HG02678 (cell line): ENCODE measurements around the gene PITX2.

Experiments
- ATAC-seq: cut with Tn5 transposase; IDR thresholded peaks from one replicate; pipeline ENCODE4 v1.9.1; 2021; ENCODE audit warnings: mild to moderate bottlenecking, moderate library complexity; ENCODE audit not compliant: unreplicated experiment

PITX2 gene

DNA sequence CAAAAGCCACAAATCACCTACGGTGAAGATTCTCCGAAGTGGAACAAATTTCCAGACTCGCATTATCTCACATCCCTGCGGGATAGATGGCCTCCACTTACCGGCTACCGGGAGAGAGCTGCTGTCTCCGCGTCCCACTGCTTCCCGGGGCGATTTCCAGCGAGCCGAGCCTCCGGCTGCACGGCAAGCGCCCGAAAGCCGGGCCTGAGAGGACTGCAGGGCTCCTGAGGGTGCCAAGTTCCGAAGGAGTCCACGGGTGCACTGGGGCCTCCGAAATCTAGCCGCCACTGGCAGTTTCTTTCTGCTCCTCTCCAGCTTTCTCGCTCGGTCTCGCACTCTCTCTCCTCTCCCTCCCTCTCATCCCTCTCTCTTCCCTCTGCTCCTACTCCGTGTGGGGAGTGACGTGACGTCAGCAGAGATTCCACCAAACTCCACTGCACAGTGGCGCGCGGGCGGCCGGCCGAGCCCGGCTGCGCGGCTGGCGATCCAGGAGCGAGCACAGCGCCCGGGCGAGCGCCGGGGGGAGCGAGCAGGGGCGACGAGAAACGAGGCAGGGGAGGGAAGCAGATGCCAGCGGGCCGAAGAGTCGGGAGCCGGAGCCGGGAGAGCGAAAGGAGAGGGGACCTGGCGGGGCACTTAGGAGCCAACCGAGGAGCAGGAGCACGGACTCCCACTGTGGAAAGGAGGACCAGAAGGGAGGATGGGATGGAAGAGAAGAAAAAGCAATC is 14.0 kb upstream of the PITX2 start:
- no peak for ATAC-seq

DNA sequence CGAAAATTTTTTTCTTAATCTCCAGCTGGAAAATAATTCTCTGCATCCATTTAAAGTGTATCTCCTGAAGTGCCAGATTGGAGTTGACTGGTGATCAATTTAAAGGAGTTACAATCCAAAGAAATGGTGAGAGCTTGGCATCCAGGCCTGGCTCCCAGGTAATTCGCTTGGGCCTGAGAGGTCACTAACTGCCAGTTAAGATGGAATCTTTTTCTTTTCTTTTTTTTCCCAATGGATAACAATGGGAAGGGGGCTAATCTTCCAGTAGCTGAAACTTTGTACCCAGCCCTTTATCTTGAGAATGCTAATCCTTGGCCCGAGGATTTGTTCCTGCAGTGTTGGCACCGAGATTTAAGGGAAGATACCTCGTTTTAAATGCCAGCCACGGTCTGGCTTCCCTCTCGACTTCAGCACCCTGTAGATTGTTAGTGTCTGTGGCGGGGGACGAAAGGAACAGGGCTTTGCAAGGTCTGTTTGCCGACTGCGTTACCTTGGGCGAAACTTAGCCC is 13.3 kb upstream of the PITX2 start:
- no peak for ATAC-seq

DNA sequence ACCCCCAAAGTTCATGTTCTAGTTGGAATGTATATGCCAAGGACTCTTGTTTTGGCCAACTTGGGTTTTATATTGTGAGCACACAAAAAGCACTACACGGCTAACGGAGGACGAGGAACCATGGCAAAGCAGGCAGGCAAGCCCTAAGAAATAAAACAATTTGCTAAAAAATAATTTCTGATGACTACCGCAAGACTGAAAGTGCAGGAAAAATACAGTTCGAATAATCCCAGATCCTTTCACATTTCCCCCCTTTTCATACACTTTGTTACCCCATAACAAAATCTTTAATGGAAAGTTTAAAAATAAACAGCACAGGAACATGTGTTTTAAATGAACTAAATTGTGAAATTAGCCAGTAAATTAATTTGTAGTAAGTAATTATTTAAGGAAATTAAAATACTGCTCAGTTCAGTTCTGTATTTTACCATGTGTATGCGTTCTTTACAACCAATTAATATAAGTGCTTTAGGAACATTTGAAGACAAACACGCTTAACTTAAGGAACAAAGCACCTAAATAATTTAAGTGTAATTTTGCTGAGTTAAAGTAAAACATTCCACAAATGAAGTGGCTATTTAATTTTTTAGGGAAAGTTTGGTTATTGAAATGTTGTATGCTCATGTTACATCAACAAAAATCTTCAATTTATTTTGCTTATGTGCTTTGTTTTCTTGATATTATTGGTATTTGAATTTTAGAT is 12.4 kb upstream of the PITX2 start:
- no peak for ATAC-seq

DNA sequence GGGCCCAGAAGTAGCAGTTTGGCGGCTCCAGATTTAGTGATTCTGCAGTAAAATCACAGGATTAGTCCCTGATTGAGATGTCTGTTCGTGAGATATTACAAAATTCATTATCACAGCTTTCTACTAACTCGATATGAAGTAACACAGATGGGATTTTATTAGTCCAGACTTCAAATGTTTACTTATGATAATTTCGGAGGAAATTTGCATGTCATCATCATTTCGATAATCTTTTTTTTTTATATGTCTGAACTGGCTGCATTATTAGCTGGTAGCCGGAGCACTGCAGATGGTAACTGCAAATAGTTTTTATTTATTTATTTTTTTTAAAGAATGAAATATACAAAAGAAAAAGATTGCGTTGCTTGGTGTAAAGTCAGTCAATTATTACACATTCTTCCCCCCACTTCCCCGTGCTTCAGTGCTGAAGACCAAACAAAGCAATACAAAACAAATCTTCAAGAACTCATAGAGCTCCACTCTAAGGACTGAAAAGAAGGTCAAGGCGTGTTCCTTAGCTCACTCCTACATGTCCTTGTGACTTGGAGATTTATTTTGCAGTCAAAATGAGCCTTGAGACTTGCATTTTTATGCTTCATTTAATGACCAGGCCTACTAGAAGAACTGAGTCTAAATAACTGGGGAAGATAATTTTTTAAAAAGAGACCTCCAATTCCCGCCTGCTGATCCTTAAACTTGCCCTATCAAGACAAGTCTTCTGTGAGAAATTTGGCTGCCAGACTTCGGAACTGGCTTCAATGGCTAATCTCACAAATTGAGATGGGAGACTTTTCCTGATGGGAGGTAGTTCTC is 11.7 kb upstream of the PITX2 start:
- ATAC-seq, result no peak

DNA sequence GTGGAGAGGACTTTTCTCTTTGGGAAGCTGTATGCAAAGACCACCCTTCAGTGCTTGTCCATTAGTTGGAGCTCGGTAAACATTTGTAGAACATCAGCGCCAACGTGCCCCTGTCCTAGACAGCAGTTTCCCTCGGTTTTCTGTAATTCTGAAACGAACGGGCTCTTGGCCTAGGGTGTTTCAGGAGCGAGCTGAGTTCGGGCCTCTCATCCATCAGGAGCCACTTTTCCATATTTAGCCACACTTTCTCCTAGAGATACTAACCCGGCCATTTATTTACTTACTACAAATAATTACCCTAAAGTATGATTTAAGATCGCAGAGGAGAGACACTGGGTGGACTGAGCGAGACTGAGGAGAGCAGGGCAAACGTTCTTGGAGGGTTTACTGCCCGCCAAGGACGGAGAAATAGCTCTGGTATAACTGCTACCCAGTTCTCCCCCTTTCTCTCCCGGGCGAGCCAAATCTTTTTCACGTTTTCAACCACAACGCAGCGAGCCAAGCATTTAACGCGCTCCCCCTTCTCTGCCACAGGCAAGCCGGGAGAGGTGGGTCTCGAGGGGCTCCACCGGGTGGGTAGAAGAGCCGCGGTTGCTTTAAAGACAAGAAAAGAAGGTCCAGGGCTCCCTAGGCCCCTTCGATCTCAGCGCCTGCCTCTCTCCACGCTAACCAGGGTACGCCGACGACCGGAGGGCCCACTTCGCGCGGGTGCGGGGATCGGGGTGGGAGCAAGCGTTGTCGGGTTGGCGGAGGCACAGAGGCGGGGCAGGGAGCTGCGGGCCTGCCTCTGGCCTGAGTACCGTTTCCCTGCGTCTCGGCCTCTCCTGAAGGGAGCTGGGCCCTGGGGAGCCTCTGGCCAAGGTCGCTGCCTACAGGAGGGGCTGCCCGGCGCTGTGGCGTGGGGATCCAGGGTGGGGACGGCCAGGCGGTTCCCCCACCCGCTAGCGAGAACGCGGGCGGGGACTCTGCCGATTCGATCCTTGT is 10.8 kb upstream of the PITX2 start:
- no peak for ATAC-seq

DNA sequence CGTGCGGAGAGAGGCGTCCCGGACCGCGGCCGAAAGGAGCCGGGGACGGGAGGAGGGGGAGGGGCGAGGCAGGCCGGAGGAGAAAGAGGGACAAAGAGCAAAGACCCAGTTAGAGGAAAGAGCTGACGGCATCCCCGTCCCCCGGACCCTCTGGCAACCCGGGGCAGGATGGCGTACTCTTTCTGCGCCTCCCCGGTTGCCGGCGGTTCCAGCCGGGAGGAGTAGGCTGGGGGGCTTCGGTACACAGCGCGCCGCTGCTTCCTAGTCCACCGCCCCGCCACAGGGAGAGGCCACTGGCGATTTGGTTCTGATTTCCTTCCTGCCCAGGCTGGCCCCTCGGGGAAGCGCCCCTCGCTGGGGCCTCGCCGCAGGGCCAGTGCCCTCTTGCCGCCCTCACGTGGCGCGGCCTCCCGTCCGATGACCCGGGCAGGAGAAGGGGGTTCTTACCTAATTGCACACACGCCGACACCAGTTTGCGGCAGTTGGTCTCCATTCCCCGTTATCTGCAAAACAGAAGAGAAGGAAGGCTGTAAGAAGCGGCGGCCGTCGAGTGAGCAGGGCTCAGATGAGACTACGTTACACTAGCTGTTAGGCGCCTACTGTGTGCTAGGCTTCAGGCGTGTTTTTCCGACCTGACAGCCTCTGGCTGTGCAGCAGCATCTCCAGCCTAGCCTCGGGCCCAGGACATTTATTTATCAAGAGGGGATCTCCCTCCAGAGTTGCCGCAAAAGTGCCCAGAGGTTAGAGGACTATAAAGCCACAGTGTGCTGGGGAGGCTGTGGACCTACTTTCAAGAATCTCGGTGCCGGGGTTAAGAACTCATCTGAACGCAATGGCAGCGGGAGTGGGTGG is 9.9 kb upstream of the PITX2 start:
- no peak for ATAC-seq

DNA sequence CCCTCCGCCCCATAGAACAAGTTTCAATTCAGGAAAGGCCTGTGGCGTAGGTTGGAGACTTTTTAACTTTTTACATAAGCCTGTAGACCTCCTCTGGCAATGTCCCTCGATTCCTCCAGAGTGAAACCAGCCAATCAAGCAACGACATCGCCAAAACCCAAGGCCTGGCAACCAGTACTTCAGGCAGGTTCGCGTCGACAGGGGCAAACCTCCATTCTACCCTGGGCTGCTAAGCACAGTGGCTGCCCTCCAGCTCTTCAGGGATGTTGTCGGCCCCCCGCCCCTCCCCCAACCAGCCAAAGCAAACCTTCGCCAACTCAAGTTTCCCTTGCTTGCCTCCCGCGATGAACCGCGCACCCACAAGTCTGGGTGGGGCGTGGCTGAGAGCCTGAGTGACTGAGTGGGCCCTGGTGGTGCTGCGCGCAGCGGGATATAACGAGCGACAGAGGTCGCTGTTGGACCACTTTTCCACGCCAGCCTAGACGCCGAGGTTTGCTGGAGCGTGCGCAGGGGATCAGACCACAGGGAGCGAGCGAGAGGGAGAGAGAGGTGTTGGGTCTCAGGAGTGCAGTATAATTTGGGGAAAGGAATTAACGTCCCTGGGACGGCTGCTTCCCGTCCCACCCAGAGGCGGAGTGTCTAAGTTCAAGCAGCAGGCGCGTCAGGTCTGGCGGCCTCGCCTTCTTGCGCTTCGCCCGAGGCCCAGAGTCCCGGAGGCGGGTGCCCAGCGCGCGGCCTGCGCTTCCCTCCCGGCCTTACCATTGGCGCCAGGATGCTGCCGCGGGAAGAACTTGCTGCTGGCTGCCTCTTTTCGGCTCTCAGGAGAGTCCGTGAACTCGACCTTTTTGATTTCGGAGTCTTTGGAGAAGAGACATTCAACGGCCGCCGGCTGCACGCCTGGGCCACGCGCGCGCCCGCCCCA is 9.0 kb upstream of the PITX2 start:
- peak; percentile 97 for ATAC-seq

DNA sequence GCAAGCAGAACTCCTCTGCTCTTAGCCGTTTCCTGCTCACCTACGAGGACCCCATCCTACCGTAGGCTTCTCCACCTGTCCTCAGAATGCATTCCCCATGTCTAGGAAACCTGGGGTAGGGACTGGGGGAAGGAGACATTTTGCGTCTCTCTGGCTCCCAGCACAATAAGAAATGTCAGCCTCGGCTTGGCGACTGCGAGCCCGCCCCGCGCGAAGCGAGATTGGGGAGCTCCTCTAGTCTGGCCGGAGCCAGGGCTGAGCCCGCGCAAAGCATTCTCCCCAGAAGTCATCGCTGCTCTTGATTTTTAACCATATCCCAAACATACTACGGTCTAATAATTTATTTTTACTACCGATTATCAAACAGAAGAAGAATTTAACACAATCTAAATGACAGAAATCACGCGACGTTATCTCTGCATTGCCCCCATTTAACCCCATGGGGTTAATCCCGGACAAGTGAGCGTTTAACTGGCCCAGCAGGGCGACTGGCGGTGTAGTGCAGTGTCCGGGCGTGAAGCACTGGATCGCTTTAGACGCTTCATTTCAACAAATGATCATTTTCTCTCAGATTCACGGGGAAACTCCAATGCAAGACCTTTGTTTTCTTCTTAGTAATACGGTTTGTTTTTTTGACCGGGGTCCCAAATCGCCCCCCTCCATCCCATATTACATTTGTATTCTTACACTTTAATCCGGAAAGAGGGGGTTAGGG is 8.0 kb upstream of the PITX2 start:
- no peak for ATAC-seq

DNA sequence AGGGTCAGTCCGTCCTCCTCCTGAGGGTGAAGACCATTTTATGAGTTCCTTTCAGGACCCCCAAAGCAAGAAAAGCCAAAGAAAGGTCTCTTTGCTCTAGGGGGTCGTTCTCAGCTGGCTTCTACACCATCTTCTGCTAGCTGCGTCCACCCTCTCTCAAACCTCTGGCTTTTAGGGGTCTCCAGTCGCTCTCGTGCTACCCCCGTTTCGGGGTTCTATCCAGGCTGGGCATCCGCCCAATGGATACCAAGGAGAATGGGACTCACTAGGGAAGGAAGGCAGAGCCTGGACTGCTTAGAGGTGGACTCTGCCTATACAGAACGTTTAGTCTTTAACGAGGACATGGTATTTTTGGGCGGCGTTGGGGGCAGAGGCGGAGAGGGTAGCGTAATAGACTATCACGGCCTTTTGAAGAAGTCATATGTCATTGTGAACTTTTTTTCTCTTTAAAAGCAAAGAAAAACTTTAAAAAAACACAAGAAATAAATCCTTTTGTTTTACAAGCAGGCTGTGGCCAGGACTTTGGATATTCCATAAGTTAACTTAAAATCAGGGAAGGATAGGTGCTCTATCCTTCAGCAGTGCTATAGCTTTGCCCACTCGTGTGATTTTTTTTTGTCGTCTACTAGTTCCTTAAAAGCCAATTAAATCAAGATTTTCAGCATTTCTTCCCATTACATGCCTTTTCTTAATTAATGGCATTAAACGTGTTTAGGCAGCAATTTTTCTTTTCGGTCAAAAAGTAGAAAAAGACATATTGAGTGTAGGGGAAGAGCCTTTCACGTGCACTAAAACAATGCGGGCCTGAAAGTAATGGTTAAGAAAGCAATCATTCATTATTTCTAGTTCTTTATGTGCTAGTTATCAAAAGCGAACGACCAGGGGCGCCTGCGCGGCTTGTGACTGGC is 7.2 kb upstream of the PITX2 start:
- ATAC-seq, result no peak

DNA sequence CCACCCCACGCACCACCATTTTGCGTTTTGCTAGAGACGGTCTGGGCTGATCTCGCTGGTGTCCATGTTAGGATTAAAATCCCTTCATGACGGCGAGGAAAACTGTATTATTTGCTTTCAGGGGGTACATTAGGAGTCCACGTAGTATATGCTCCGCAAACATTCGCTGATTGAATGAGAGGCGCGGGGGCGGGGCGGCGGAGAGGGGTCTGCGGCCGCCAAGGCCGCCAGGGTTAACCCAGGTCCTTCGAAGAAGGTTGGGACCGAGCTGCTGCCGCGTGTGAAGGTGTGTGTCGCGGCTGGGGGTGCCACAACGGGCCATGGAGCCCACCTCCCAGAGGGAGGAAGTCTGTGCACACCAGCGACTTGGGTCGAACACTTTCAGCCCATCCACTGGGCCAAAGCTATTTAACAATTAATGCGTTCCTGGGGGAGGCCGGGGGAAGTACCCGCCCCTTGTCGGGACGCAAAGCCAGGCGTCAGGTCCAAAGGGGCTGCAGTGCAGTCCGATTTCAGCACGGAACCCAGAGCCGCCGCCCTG is 6.4 kb upstream of the PITX2 start:
- ATAC-seq, result no peak

DNA sequence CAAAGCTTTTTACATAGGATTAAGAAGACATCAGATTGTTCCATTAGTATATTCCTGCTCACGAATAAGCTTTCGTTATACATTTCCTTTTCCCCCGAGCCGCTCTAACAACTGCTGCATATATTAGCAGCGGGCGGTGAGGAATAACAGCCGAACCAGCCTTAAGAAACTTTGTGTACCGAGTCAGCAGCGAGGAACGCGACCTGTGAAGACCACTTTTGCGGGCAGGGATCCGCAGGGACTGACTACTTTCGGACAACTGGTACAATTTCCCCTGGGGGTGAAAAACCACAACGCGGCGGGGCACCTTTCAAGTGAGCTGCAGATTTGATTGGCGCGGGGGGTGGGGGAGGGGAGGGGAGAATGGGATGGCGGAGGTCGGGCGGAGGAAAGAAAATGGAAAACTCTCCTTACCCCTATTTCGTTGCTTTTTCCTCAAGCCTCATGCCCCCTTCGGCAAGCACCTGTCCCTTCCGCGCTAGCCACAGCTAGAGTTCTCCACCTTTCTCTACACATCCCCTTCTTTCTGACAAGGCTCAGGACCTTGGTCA is 5.9 kb upstream of the PITX2 start:
- no peak for ATAC-seq

DNA sequence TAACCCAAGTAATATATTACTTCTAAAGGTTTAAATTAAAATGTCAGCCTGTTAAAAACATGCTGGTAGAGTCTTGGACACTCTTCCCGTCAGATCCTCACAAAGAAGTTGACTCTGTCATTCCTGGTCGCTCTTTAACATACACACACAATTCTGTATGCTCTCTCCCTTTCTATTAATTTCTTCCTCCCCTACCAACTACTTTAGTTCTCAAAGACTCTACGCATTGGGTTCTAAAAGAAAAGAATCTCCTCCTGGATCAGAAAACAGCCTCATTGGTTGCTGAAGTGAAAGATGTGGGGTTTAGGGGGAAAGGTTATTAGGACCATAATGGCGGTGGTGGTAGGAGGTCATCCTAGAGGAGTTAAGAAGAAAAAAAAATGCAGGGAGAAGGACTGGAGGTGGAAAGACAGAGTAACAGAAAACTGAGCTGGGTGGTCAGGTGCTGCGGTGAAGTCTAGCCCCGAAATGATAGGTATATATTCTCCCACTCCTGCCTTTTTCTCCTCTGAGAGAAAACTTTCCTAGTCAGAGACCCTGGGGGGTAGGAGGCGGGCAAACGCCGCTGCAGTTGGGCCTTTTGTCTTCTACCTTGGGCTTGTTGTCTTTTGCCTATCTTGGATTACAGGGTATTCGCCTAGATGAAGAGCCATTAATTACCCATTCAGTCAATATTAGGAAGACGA is 5.2 kb upstream of the PITX2 start:
- ATAC-seq, result no peak

DNA sequence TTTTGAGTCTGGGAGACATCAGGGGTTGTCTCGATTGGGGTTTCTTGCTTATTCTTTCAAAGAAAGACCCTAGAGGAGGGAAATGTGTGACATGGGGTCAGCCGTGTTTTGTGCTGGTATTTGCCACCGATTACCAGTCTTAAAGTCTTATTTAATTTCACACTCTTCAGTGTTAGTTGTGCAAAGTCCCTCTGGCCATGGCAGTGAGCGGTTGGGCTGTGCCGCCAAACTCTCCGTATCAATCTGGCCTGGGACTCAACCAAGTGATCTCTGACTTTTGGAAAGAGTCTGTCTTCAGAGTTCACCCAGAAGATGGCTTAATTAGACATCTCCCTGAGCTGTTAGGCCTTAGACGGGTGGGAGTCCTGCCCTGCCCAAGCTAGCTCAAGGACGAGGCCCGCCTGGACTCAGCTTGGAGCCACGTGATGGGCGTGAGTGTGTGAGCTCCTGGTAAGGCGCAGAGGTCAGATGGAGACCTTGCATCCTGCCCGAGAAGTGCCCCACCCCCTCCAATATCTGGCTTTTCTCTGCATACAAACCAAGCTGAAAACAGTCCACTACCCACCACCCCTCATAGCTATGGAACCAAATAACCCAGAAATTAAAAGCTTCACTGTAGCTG is 3.8 kb upstream of the PITX2 start:
- no peak for ATAC-seq

DNA sequence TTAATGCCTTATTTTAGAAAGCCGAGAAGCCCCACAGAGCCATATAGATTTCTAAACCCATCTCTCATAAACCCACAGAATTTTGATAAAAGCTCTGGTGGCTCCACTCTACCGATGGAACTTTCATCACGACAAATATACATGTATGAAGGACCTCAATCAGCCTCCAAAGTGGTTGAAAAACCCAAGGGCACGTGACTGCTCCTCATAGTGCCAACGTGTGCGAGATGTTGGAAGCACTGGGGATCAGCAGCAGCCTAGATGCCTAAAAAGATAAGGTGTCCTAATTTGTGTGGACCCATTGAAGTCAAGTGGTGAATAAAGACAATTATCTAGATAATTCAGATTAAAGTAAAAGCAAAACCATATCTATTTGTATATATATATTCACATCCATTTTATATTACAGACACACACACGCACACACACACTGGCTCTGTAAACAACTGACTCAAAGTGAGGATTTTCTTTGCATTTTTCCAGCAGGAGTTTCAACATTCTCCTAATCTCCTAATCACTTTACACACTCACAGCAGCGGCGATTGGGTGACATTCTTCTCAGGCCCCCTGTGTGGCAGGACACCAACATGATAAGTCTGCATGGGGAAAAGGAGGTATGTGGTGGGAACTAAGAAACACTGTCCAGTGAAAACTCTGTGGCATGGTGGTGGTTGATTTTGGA is 2.8 kb upstream of the PITX2 start:
- ATAC-seq, result no peak
